Endometrial microvascular endothelial cells (primary cell): ENCODE data around the gene MRPL12. TPM values are rescaled to one million over a fixed set of nuclear protein-coding genes. Genes with fewer than 3 reads are reported as not detected.

Experiments
- in situ Hi-C: cut with HindIII; loops from 2 replicates; pipeline ENCODE4 v1.10.0; 2017; ENCODE audit warnings: low sequenced_read_pairs, low pct_unique_long_range_greater_than_20kb; ENCODE audit errors: inconsistent ontology term
- total RNA-seq: library from RNA; depleted of rRNA; stranded (reverse); fragments of >200 nt; gene quantifications from one replicate; pipeline ENCODE4 v1.2.3, GENCODE V29; 2015; ENCODE audit errors: inconsistent ontology term

MRPL12 gene
- total RNA-seq, 1 donor from 2014 or later = 120 TPM

DNA sequence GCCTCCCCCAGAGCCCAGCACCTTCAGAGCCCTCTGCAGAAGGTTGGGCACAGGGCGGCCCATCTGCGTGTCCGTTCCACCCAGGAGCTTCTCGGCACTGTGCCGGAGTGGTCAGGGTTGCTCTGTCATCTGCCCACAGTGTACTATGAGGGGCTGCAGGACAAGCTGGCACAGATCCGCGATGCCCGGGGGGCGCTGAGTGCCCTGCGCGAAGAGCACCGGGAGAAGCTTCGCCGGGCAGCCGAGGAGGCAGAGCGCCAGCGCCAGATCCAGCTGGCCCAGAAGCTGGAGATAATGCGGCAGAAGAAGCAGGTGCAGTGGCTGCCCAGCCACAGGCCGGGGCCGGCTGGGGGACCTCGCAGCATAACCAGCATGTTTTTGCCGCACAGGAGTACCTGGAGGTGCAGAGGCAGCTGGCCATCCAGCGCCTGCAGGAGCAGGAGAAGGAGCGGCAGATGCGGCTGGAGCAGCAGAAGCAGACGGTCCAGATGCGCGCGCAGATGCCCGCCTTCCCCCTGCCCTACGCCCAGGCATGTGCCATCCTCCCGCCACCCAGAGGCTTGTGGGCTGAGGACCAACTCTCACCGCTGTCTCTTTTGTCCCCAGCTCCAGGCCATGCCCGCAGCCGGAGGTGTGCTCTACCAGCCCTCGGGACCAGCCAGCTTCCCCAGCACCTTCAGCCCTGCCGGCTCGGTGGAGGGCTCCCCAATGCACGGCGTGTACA lies 6.8 kb upstream of the MRPL12 start:
- in situ Hi-C loops = no loop called here

DNA sequence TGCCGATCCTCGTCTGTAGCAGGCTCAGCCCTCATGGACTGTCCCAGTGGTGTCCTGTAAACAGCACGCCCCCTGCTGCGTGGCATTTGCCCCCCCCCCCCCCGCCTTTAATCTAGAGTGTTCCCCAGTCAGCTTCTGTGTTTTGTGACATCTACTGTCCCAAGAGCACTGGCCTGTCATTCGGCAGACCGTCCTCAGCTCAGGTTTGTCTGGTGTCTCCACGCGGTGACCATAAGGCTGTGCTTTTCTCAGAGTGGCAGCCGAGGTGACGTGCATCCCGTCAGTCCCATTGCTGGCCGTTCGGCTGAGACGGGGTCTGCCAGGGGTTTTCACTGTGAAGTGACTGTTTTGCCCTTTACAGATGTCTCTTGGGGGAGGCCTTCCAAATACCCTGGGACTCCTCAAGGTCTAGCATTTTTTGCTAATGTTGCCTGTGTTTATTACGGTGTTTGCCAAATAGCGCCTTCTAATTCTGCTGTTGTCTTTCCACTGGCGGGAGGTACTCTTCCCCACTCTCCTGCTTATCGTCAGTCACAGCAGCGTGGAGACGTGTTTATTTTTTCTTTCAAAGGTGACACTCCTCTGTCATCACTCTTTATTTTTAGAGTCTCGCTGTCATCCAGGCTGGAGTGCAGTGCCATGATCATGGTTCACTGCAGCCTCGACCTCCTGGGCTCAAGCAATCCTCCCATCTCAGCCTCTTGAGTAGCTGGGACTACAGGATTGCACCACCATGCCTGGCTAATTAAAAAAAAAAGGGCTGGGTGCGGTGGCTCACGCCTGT lies 5.7 kb upstream of the MRPL12 start:
- in situ Hi-C loops = no loop called here

DNA sequence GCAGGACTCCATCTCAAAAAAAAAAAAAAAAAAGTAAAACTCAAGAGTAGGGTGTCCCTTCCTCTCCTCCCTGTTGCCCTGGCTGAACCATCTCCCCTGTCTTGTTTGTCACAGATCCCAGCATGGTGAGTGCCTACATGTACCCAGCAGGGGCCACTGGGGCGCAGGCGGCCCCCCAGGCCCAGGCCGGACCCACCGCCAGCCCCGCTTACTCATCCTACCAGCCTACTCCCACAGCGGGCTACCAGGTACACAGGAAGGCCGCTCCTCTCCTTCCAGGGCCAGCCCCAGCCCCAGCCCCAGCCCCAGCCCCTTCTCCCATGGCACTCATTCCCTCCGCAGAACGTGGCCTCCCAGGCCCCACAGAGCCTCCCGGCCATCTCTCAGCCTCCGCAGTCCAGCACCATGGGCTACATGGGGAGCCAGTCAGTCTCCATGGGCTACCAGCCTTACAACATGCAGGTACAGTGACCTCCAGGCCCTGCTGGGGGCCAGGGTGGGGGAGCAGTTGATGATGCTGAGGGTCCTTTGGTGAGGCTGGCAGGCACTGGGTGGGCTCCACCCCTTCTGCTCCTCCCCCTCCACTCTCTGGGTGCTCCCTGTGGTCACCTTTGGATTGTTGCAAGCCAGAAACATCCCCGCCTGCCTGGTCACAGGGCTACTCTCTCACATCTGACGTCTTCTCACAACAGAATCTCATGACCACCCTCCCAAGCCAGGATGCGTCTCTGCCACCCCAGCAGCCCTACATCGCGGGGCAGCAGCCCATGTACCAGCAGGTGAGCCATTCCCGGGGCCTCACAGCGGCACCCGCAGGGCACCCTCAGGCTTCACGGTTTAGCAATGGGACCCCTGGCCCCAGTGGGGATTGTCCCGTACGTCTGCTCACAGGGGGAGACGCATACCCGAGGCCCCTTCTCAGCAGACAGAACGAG lies 2.5 kb upstream of the MRPL12 start:
- in situ Hi-C loops = no loop called here

DNA sequence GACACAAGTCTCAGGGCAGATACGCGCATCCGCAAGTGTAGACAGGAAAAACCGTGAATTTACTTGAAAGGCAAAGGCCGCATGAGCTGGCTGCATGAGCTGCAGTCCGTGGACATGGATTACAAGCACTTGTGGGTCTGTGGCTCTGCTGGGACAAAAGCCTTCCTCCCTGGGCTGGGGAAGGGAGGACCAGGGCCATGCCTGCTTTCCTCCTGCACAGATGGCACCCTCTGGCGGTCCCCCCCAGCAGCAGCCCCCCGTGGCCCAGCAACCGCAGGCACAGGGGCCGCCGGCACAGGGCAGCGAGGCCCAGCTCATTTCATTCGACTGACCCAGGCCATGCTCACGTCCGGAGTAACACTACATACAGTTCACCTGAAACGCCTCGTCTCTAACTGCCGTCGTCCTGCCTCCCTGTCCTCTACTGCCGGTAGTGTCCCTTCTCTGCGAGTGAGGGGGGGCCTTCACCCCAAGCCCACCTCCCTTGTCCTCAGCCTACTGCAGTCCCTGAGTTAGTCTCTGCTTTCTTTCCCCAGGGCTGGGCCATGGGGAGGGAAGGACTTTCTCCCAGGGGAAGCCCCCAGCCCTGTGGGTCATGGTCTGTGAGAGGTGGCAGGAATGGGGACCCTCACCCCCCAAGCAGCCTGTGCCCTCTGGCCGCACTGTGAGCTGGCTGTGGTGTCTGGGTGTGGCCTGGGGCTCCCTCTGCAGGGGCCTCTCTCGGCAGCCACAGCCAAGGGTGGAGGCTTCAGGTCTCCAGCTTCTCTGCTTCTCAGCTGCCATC lies 1.7 kb upstream of the MRPL12 start:
- in situ Hi-C loops = no loop called here

DNA sequence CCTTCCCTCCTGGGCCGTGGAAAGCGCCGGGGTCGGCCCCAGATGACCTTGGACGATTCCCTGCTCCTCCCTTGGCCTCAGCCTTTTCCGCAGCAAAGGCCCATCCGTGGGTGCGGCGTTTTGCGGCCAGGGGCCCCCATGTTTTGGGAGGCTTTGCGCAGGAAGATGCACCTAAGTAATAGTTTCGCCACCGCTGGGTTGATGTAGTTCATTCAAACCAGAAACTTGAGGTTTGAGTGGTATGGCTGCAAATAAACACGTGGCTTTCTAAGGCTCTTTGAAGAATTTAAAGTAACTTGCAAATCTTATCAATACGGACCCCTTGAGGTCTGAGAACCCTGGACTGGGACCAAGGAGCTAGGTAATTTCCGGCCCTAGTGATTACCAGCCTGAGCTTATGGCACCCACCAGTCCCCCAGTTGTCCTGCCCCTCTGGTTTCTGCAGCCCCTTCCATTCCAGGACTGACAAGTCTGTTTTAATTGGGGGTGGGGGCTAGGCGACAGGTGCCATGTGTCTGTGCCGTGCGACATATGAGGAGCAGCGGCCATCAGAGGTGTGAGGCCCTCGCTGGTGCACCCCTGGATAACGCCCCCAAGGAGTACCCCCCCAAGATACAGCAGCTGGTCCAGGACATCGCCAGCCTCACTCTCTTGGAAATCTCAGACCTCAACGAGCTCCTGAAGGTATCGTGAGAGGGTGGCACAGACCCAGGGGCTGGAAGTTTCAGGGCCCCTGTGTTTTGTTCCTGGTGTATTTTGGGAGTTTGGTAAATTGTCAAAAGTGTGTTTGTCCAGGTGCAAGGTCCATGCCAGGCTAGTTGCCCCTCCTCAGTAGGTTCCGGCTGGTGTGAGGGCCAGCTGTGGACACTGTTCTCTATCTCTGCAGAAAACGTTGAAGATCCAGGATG lies 834 bp downstream of the MRPL12 start:
- in situ Hi-C loops = no loop called here

DNA sequence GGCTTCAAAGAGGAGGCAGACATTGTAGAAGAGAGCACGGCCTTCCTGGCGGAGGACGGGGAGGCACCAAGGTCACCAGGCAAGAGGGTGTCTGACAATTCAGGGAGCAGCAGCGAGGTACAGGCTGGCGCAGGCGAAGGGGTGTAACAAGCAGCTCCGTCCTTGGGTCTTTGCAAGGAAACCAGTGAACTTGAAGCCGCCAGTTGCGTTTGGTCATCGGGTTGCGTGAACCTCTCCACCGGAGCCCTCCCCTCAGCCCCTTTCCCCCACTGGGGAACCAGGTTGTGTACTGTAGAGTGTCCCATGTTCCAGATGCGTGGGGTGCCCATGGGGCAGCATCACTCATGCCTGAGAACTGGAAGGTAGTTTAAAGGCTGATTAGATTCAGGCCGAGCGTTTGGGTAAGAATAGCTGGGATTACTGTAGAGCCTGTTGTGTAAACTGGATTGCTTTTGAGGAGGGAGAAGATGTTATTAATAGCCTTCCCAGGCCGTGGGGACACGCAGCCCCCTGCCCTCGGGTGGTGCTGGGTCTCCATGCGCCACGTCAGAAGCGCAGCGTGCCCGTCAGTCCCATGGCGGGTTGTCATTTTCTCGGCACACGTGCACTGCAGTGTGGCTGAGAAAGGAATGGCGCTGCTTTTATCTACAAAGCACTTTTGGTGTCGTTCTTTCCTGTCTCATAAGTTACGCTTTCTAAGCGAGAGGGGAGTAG lies 2.5 kb downstream of the MRPL12 start:
- in situ Hi-C loops = no loop called here

DNA sequence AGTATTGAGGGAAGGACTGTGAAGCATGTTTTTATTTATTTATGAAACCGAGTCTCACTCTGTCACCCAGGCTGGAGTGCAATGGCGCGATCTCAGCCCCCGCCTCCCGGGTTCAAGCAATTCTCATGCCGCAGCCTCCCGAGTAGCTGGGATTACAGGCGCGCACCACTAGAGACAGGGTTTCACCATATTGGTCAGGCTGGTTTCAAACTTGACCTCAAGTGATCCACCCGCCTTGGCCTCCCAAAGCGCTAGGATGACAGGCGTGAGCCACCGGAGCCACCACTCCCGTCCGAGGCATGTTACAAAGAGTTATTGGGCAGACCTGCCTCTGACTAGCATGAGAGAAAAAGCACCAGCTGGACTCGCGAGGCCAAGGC lies 3.1 kb downstream of the MRPL12 start:
- in situ Hi-C loops = no loop called here

DNA sequence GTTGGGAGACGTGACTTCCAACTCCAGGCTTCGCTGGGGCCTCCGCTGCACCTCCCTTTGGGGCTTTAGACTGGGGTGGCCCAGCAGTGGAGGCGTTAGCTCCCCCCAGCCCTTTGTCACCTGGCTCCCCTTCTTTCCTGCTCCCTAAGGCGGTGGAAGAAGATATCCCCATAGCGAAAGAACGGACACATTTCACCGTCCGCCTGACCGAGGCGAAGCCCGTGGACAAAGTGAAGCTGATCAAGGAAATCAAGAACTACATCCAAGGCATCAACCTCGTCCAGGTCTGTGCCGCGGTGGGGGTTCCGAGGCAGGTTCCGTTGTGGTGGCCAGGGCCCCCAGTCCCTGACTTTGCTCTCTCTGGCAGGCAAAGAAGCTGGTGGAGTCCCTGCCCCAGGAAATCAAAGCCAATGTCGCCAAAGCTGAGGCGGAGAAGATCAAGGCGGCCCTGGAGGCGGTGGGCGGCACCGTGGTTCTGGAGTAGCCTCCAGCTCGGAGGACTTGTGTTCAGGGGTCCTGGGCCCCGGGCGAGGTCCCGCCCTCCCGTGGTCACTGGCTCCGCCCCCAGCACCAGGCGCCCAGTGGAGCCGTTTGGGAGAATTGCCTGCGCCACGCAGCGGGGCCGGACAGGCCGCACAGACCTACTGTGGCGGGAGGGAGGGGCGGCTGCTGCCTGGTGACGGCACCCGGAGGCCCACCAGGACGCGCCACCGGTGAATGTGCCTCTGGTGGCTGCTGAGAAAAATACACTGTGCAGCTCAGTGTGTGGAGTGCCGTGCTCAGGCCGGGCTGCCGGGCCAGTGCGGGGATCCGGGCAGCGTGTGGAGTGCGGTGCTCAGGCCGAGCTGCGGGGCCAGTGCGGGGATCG lies 3.8 kb downstream of the MRPL12 start:
- in situ Hi-C loops = no loop called here

DNA sequence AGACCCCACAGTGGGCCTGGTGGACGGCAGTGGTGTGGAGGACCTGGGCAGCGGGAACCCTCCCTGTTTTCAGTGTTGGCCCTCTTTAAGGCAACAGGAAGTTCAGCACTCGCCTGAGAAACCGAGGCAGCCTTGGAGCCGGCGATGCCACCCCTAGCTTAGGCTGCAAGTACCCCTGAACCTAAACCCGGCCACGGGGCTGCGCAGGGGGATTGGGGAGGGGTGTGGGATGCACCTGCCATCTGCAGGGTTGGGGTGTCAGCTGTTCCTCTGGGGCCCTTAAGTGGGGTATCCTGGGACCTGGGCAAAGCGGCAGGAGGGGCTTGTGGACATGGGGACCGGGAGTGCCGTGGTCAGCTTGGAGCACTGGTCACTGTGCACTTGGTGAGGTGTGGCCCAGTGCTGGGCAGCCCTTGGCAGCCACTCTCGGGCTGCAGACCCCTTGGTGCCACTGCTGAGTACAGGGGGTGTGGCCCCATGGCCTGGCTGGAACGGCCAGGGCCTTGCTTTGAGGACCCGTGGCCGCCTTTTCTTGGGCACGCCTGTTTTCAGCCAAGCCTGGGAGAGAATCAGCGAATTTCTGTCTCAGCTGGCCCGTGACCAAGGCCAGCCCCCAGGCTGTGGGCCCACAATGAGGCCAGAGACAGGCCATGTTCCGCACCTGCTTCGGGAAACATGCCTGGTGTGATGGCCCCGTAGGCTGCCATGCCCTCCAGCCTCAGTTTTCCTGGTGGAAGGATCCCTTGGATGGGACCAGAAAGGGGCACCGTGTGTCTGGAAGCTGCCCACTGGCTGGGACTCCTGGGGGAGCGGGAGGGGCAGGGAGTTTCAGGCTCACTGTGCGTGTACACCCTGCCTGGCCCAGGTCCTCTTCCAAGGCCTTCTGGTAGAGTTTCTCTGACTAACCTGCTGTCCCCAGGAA lies 4.8 kb downstream of the MRPL12 start:
- in situ Hi-C loops = no loop called here

DNA sequence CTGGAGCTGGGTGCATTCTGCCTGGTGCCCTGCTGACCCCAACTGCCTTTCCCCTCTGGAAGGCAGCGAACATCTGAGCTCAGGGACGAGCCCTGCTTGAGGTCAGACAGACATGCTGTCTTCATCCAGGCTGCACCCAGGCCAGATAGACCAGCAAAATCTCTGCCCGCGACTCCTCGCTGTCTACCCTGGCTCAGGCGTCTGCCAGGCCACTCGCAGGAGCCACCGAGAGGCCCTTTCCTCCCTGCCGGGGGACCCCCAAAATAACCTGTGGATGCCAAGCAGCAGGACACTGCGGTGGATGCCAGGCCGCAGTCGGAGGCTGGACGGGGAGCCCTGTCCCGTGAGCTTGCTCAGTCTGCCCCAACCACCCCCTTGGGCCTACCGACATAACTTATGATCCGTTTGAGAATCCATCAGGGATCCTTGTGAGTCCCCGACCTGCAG lies 5.6 kb downstream of the MRPL12 start:
- in situ Hi-C loops = no loop called here

DNA sequence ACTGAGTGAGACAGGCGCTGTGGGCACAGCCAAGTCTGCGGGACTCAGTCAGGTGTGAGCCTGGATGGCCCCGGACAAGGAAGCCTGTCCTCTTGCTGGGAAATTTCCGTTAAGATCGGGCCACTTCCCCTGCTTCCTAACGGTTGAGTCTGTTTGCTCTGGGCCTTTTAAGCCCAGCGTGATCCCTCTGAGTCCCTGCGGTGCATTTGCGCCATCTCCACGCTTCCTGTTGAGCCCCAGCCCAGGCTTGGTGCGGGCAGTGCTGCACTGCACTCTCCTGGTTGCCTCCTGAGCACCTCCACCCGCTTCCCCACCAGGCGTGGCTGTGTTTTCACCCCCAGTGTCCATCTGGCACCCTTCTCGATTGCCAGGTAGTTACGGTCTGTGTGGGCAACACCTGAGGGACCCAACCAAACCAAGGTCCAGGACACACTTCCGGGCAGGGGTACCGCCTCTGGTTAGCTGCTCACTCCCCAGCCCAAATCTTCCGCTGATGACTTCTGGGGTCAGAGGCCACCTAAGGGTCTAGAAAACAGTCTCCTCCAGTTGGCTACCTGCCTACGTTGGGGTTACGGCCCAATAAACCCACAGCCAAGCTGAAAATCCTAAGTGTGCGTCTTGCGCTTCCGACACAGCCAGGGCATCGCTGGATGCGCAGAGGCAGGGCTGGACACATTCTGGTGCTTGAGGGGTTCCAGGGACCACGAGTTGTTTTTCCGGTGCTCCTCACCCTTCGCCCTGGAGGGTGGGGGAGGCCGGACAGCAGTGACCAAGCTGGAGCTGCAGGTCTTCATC lies 7.5 kb downstream of the MRPL12 start:
- in situ Hi-C loops = no loop called here

DNA sequence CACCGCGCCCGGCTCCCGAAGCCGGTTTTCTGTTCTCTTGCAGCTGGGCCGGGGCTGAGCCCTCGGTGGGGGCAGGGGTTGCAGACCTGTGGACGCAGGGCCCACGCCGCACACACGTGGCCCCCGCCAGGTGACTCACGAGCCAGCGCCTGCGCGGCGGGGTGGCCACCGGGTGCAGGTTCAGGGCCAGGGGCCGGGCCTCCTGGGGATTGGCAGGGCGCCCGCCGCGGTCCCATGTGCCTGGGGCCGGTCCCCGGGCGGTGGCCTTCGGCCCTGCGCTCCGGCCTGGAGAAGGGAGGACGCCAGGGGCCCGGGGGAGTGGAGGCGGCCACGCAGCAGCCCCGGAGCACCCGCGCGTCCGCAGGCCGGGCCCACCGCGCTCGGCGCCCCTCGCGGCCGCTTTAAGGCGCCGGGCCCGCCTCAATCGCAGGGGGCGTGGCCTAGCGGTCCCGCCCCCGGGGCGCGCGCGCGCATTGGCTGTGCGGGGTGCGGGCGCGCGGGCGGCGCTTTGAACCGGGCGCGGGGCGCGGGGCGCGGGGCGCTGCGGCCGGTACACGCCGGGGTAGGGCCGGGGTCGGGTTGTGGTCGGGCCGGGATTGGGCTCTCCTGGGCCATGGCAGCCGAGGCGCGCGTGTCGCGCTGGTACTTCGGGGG lies 8.8 kb downstream of the MRPL12 start, which contains the start of gene SLC25A10:
Gene SLC25A10 (plus strand): TSS at position 471 of the 654 bp plus-strand sequence. CDS start 143 bp downstream, at position 614.
- in situ Hi-C loops = no loop called here

DNA sequence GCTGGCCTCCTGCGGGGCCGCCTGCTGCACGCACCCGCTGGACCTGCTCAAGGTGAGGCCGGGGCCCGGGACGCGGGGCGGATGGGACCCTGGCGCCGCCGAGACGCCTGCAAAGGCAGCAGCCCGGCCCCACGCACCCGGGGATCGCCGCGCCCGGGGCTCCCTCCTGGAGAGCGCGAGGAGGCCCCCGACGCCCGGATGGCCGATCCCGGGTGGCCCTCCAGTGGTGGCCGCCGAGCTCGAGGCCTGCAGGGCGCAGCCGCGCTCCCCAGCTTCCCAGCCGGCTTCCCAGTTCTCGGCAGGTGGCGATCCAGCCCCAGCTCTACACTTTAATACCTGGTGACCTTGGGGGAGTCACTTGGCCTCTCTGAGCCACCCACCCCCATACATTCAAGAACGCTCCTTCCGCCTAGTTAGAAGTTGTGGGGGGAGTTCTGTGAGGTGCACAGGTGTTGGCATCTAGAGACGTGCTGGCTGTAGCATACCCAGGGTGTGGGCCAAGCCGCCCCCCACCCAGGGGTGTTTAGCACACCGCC lies 9.4 kb downstream of the MRPL12 start:
- in situ Hi-C loops = no loop called here
